ENCODE data around the gene ETFB.

DNA sequence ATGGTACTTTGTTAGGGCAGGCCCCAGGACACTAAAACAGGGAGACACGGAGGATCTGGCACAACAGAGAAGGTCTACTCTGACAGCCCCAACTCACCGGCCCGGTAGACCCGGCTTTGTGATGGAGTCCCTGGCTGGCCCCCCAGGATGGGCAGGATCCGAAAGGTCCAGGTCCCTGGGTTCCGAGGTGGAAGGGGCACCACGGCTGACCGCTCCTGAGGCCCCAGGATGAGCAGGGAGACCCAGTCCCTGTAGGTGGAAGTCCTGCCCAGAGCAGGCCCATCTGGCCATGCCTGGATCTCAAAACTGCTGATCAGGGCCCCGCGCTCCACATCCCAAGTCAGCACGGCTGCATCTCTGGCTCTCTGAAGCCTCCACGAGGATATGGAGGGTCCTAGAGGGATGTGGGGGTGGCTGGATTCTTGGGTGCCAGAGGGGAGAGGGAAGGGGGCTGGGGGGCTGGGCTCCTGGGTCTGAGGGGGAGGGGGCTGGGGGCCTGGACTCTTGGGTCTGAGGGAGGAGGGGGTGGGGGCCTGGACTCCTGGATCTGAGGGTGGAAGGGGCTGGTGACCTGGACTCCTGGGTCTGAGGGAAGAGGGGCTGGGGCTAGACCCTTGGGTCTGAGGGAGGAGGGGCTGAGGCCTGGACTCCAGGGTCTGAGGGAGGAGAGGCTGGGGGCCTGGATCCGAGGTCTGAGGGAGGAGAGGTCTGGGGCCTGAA is 28.9 kb downstream of the ETFB start:
- TF ChIP-seq, protein P1, sequence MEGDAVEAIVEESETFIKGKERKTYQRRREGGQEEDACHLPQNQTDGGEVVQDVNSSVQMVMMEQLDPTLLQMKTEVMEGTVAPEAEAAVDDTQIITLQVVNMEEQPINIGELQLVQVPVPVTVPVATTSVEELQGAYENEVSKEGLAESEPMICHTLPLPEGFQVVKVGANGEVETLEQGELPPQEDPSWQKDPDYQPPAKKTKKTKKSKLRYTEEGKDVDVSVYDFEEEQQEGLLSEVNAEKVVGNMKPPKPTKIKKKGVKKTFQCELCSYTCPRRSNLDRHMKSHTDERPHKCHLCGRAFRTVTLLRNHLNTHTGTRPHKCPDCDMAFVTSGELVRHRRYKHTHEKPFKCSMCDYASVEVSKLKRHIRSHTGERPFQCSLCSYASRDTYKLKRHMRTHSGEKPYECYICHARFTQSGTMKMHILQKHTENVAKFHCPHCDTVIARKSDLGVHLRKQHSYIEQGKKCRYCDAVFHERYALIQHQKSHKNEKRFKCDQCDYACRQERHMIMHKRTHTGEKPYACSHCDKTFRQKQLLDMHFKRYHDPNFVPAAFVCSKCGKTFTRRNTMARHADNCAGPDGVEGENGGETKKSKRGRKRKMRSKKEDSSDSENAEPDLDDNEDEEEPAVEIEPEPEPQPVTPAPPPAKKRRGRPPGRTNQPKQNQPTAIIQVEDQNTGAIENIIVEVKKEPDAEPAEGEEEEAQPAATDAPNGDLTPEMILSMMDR (IDR thresholded peaks at IDR 0.05), result no peak
- TF ChIP-seq POLR2AphosphoS5 (IDR thresholded peaks at IDR 0.05; ENCODE audit: insufficient read depth in 1 of 2, low read depth in 1 of 2) (no peak), POLR2A (IDR thresholded peaks at IDR 0.05) (no peak)

All from vagina (tissue), 2 donors.